T-helper 1 cell (primary cell): ENCODE data around the gene TWIST2.

ENCODE experiments used
- DNase-seq, 5 donors: peaks; one replicate each; pipeline ENCODE4 v3.0.0-alpha.2; 2012 to 2020

TWIST2 gene

GRCh38 chr2:238942726-238943300 is 94.9 kb downstream of the TWIST2 start:
- DNase-seq = no peak

GRCh38 chr2:238943338-238944067 is 95.6 kb downstream of the TWIST2 start:
- DNase-seq = no peak

- DNase-seq = no peak
Observed at GRCh38 chr2:238945433-238946150, 97.7 kb downstream of the TWIST2 start.

- DNase-seq = no peak
Observed at GRCh38 chr2:238946318-238947242, 98.7 kb downstream of the TWIST2 start.

- no peak for DNase-seq
Observed at GRCh38 chr2:238947243-238947760, 99.4 kb downstream of the TWIST2 start.

GRCh38 chr2:238947920-238948710 is 100.2 kb downstream of the TWIST2 start:
- DNase-seq = no peak

GRCh38 chr2:238948765-238949641 is 101.1 kb downstream of the TWIST2 start:
- no peak for DNase-seq

- DNase-seq = no peak
Observed at GRCh38 chr2:238949710-238950345, 101.9 kb downstream of the TWIST2 start.

- no peak for DNase-seq
Observed at GRCh38 chr2:238950551-238950950, 102.7 kb downstream of the TWIST2 start.

- DNase-seq = no peak
Observed at GRCh38 chr2:238952261-238952919, 104.5 kb downstream of the TWIST2 start.

GRCh38 chr2:238954841-238955591 is 107.1 kb downstream of the TWIST2 start:
- no peak for DNase-seq

- DNase-seq = no peak
Observed at GRCh38 chr2:238955648-238956531, 108.0 kb downstream of the TWIST2 start.

- no peak for DNase-seq
Observed at GRCh38 chr2:238956676-238957075, 108.8 kb downstream of the TWIST2 start.
